Adrenal gland (tissue), 5 donors: ENCODE data around the gene VWC2L.

Experiments used
- POLR2A ChIP-seq, 2 donors: fragments of 450-650 bp; IDR thresholded peaks; one replicate each; pipeline ENCODE4 v1.6.1; 2017; ENCODE audit warnings: antibody characterized with exemption in 2 of 2, mild to moderate bottlenecking in 2 of 2, moderate library complexity in 1 of 2
- TF ChIP-seq, protein P1 (sequence below), 6 experiments: fragments of 450-650 bp in 4 of 6; fragments of 200-600 bp in 2 of 6; sonication (generic) in 1 of 6; IDR thresholded peaks; 1 replicate in 5 of 6; 2 replicates in 1 of 6; pipeline versions ENCODE4 v1.5.1 to v1.8.0; 2016 to 2021; ENCODE audit warnings: antibody characterized with exemption in 6 of 6, mild to moderate bottlenecking in 2 of 6, moderate library complexity in 1 of 6
- donor health status: DM: no; HTN: no; CAD: no.

DNA sequence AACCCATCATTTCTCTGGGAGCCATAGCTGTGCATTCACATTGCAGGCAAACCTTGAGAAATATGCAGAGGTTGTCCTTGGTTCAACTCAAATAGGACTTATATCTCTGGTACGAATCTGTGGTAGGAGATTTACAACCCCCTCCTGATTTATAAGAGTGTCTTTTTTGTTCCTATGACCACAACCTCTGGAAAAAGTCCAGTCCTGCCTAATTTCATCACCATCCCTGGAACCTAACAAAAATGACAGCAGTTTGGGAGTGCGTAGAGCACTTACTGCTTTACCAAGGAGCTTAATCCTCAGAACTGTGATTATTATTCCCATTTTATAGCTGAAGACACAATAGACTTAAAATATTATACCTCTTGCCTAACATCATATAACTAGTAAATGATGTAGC, 66.5 kb downstream of the VWC2L start:
- TF ChIP-seq POLR2A (IDR thresholded peaks at IDR 0.05): no peak
- TF ChIP-seq, protein P1, sequence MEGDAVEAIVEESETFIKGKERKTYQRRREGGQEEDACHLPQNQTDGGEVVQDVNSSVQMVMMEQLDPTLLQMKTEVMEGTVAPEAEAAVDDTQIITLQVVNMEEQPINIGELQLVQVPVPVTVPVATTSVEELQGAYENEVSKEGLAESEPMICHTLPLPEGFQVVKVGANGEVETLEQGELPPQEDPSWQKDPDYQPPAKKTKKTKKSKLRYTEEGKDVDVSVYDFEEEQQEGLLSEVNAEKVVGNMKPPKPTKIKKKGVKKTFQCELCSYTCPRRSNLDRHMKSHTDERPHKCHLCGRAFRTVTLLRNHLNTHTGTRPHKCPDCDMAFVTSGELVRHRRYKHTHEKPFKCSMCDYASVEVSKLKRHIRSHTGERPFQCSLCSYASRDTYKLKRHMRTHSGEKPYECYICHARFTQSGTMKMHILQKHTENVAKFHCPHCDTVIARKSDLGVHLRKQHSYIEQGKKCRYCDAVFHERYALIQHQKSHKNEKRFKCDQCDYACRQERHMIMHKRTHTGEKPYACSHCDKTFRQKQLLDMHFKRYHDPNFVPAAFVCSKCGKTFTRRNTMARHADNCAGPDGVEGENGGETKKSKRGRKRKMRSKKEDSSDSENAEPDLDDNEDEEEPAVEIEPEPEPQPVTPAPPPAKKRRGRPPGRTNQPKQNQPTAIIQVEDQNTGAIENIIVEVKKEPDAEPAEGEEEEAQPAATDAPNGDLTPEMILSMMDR (IDR thresholded peaks at IDR 0.05): no peak
